ENCODE measurements around the gene TOP3B. TPM values are rescaled to one million over a fixed set of nuclear protein-coding genes. Genes with fewer than 3 reads are reported as not detected.

The TOP3B gene
- total RNA-seq, 4 donors from 2014 or later: 8.9 to 24.9 (median 18.6) TPM

- TF ChIP-seq POLR2AphosphoS5 (IDR thresholded peaks at IDR 0.05): no peak
- Histone ChIP-seq H3K4me3 (no peak overlapping the region), H3K4me1 (no peaks in the 10 kb centered on the region), H3K27me3 (no peaks in the 10 kb centered on the region), H3K27ac (no peak overlapping the region), H3K36me3 (peaks cover 0 to 15% of the 10 kb centered on the region in 2 donors), H3K9me3 (no peaks in the 10 kb centered on the region)
- 95 to 100% methylated on average over 1 to 6 of the region's 7 CpGs for WGBS, 2 donors (ENCODE audit: low coverage in 1 of 2)
- ATAC-seq: no peak
Measured at GRCh38 chr22:21907638-21908522, 74.7 kb downstream of the TOP3B start.

Other genes starting within 250 kb of the TOP3B start
- gene YPEL1, start 247.0 kb downstream of the TOP3B start, total RNA-seq: 10 to 100 TPM; 11.6 to 23.1 (median 15.8) TPM
- 10 to 100 TPM; 40.3 to 70.8 (median 57.4) TPM for gene MAPK1, start 115.1 kb downstream of the TOP3B start, total RNA-seq
- gene PPM1F, start 29.9 kb downstream of the TOP3B start, total RNA-seq: 10 to 100 TPM; 22.9 to 78.0 (median 36.8) TPM